ENCODE results near the gene ERCC6L2. TPM values are rescaled to one million over a fixed set of nuclear protein-coding genes. Genes with fewer than 3 reads are reported as not detected.

The ERCC6L2 gene
- total and polyA plus RNA-seq, 2 donors (not counting 3 experiments of a cell fraction or from before 2014, with no cell fraction given), result 4.7 to 31.8 TPM

- H2AFZ ChIP-seq (ENCODE audit: low read depth, low read length), result no peak overlapping the region
- TF ChIP-seq POLR2AphosphoS5 (IDR thresholded peaks at IDR 0.05; ENCODE audit: insufficient read depth, low read depth, low read length), result no peak
- no peak for TF ChIP-seq MYC (IDR thresholded peaks at IDR 0.05; ENCODE audit: low read depth, low read length)
- TF ChIP-seq EZH2 (IDR thresholded peaks at IDR 0.05; ENCODE audit: borderline replicate concordance, low read depth, low read length, severe bottlenecking), result no peak
- TF ChIP-seq JUN (IDR thresholded peaks at IDR 0.05; ENCODE audit: borderline replicate concordance, insufficient read depth, insufficient read length, low read depth), result no peak
- TF ChIP-seq FOS (IDR thresholded peaks at IDR 0.05; ENCODE audit: borderline replicate concordance, insufficient read depth, low read length), result no peak
- no peak for TF ChIP-seq POLR2A (IDR thresholded peaks at IDR 0.05; ENCODE audit: low read depth, low read length)
- no peak for TF ChIP-seq GATA2 (IDR thresholded peaks at IDR 0.05; ENCODE audit: insufficient read depth, insufficient read length, low read depth, low read length)
- TF ChIP-seq MAX (IDR thresholded peaks at IDR 0.05; ENCODE audit: insufficient read depth, insufficient read length), result no peak
- TF ChIP-seq CTCF (IDR thresholded peaks at IDR 0.05; ENCODE audit: extremely low read depth in 1 of 2, insufficient read depth in 1 of 2, low read depth in 1 of 2, low read length in 2 of 2), result no peak
- no peaks in the 10 kb centered on the region for H3K9me3 ChIP-seq (replicated peaks; ENCODE audit: control insufficient read depth, insufficient read depth, low read length)
- H4K20me1 ChIP-seq (replicated peaks; ENCODE audit: control insufficient read depth, extremely low read depth, insufficient read depth, low read length), result no peaks in the 10 kb centered on the region
- no peak overlapping the region for H3K4me3 ChIP-seq (replicated peaks in 1 of 3; ENCODE audit: insufficient read depth in 1 of 3, low read depth in 1 of 3, low read length in 3 of 3)
- no TSS peak for BruUV-seq (replicated peaks)
- no peaks in the 10 kb centered on the region for H3K4me1 ChIP-seq (ENCODE audit: control insufficient read depth, extremely low read depth, insufficient read depth, low read length)
- H3K9me1 ChIP-seq (replicated peaks; ENCODE audit: control insufficient read depth, extremely low read depth, insufficient read depth, low read length), result no peaks in the 10 kb centered on the region
- no peaks in the 10 kb centered on the region for H3K36me3 ChIP-seq (ENCODE audit: control insufficient read depth in 2 of 2, extremely low read depth in 1 of 2, insufficient read depth in 2 of 2, low read length in 2 of 2)
- intact Hi-C loops (cut with micrococcal nuclease), result no loop called here
- no peak overlapping the region for H3K27ac ChIP-seq (ENCODE audit: insufficient read depth, low read depth, low read length)
- no peak overlapping the region for H3K4me2 ChIP-seq (ENCODE audit: insufficient read depth, low read length)
- no peak overlapping the region for H3K9ac ChIP-seq (replicated peaks; ENCODE audit: extremely low read depth, insufficient read depth, low read length)
- CTCF ChIA-PET, result no interaction called here
- POLR2A ChIA-PET, result no interaction called here
- DNase-seq (ENCODE audit: low read depth, low spot score) (no peak), FAIRE-seq (no peak)
- H3K79me2 ChIP-seq (ENCODE audit: control insufficient read depth, insufficient read depth, low read length), result peaks cover 33% of the 10 kb centered on the region
- no peaks in the 10 kb centered on the region for H3K27me3 ChIP-seq (ENCODE audit: control insufficient read depth in 2 of 2, insufficient read depth in 2 of 2, low read length in 2 of 2)
- dilution Hi-C loops (cut with MboI; ENCODE audit: extremely low pct_ligation_motif_present, low sequenced_read_pairs), result no loop called here
These were observed 15.7 kb downstream of the ERCC6L2 start for GRCh38 chr9:95891067-95891671.
